GM12878 (cell line): Measurements from ENCODE around the gene RBBP5. TPM values are rescaled to one million over a fixed set of nuclear protein-coding genes. Genes with fewer than 3 reads are reported as not detected.

ENCODE experiments used
- ATAC-seq: fragments of 200-7000 bp; cut with Tn5 transposase; 3 replicates; pipeline ENCODE4 v1.9.1; 2020; ENCODE audit warnings: mild to moderate bottlenecking, moderate library complexity
- BruUV-seq: library from RNA; stranded (reverse); fragments of 400-500 nt; replicated peaks from 2 replicates; lab custom pipeline; 2021; lab: Mats Ljungman, UMichigan
- CTCF ChIA-PET: fragments of 300-600 bp; sonication (Branson Sonifier 250); formaldehyde crosslinking; extraction: SDS; loops from one replicate; lab custom pipeline; 2021; ENCODE audit warnings: inconsistent platforms; lab: Yijun Ruan, JAX
- POLR2A ChIA-PET: fragments of 350-600 bp; formaldehyde crosslinking; extraction: SDS; loops from one replicate; lab custom pipeline; 2021; ENCODE audit warnings: inconsistent platforms; lab: Charles Lee
- RAD21 ChIA-PET: fragments of 300-600 bp; sonication (Branson Sonifier 250); formaldehyde crosslinking; loops from one replicate; lab custom pipeline; 2023; ENCODE audit warnings: antibody characterized with exemption; ENCODE audit not compliant: unreplicated experiment; lab: Charles Lee
- SMC1A ChIA-PET: fragments of 300-600 bp; sonication (Branson Sonifier 250); formaldehyde crosslinking; loops from one replicate; lab custom pipeline; 2023; ENCODE audit not compliant: unreplicated experiment, uncharacterized antibody; lab: Charles Lee
- DNase-seq: peaks from one replicate; pipeline ENCODE4 v3.0.0-alpha.2; 2011; ENCODE audit warnings: low read depth, low spot score
- FAIRE-seq: peaks from 3 replicates; lab custom pipeline; 2011; peaks lifted over from hg19 to GRCh38; lab: Jason Lieb, UNC
- H2AFZ ChIP-seq: 2 replicates; pipeline ENCODE4 v1.6.0; 2011; ENCODE audit warnings: low read depth, low read length, control low read depth; ENCODE audit not compliant: control insufficient read depth
- H3K27ac ChIP-seq: 2 replicates; pipeline ENCODE4 v1.5.1; 2011; ENCODE audit warnings: control low read depth; ENCODE audit not compliant: control insufficient read depth, insufficient read depth
- H3K27me3 ChIP-seq, 2 experiments: replicated peaks in 1 of 2; 2 replicates each; pipeline versions ENCODE4 v1.6.0 to v1.6.1; 2011; ENCODE audit warnings: low read length in 1 of 2; ENCODE audit not compliant: control insufficient read depth in 2 of 2, insufficient read depth in 2 of 2
- H3K36me3 ChIP-seq, 2 experiments: 2 replicates each; pipeline ENCODE4 v1.5.1; 2011; ENCODE audit warnings: low read length in 1 of 2; ENCODE audit not compliant: control insufficient read depth in 2 of 2, insufficient read depth in 2 of 2
- H3K4me1 ChIP-seq: 2 replicates; pipeline ENCODE4 v1.6.1; 2011; ENCODE audit warnings: mild to moderate bottlenecking, low read length, moderate library complexity, mixed read lengths; ENCODE audit not compliant: control insufficient read depth, insufficient read depth
- H3K4me2 ChIP-seq: 2 replicates; pipeline ENCODE4 v1.6.0; 2011; ENCODE audit warnings: control low read depth; ENCODE audit not compliant: control insufficient read depth, insufficient read depth
- H3K4me3 ChIP-seq: fragments of 200-600 bp; sonication (generic); 2 replicates; pipeline ENCODE4 v1.5.1; 2016
- H3K79me2 ChIP-seq: 2 replicates; pipeline ENCODE4 v1.6.0; 2011; ENCODE audit warnings: low read length; ENCODE audit not compliant: control insufficient read depth, insufficient read depth
- H3K9ac ChIP-seq: 2 replicates; pipeline ENCODE4 v1.8.0; 2011; ENCODE audit warnings: low read length, control low read depth, mixed read lengths; ENCODE audit not compliant: control insufficient read depth, insufficient read depth
- H3K9me3 ChIP-seq: replicated peaks from 3 replicates; pipeline ENCODE4 v1.5.1; 2011; ENCODE audit warnings: mild to moderate bottlenecking, low read length; ENCODE audit not compliant: control insufficient read depth, insufficient read depth
- H4K20me1 ChIP-seq: 2 replicates; pipeline ENCODE4 v1.6.0; 2011; ENCODE audit not compliant: control insufficient read depth, insufficient read depth
- BCL11A ChIP-seq: IDR thresholded peaks from 2 replicates; pipeline ENCODE4 v1.6.1; 2011; ENCODE audit warnings: low read depth, low read length
- BHLHE40 ChIP-seq, 2 experiments: fragments of 450-650 bp in 1 of 2; IDR thresholded peaks; 2 replicates each; pipeline ENCODE4 v1.6.1; 2011 to 2017; ENCODE audit warnings: low read depth in 2 of 2, borderline replicate concordance in 1 of 2, improper control_type of control experiment in 1 of 2, low read length in 1 of 2, mild to moderate bottlenecking in 1 of 2
- CTCF ChIP-seq, 3 experiments: IDR thresholded peaks in 2 of 3; conservative IDR thresholded peaks in 1 of 3; 2 replicates each; pipeline ENCODE4 v1.5.1; 2011; ENCODE audit warnings: low read depth in 3 of 3, low read length in 3 of 3, mild to moderate bottlenecking in 3 of 3, control low read depth in 2 of 3, moderate library complexity in 2 of 3, inconsistent platforms in 1 of 3, mixed read lengths in 1 of 3; ENCODE audit not compliant: control insufficient read depth in 2 of 3, insufficient read depth in 1 of 3; ENCODE audit errors: extremely low read depth in 1 of 3
- DPF2 ChIP-seq: fragments of 450-650 bp; IDR thresholded peaks from 2 replicates; pipeline ENCODE4 v1.6.1; 2017; ENCODE audit warnings: mild to moderate bottlenecking
- E2F8 ChIP-seq: fragments of 450-650 bp; IDR thresholded peaks from 2 replicates; pipeline ENCODE4 v1.6.1; 2018; ENCODE audit warnings: mild to moderate bottlenecking, low read depth, moderate library complexity; ENCODE audit not compliant: partially characterized antibody
- EZH2 ChIP-seq: IDR thresholded peaks from 2 replicates; pipeline ENCODE4 v1.6.1; 2012; ENCODE audit warnings: low read depth, mild to moderate bottlenecking, control low read depth, inconsistent platforms, low read length, borderline replicate concordance; ENCODE audit not compliant: control insufficient read depth
- NFYB ChIP-seq: IDR thresholded peaks from 2 replicates; pipeline ENCODE4 v1.6.1; 2011; ENCODE audit warnings: low read depth, mild to moderate bottlenecking, low read length, improper control_type of control experiment, moderate library complexity; ENCODE audit not compliant: insufficient read depth
- PBX3 ChIP-seq: IDR thresholded peaks from 2 replicates; pipeline ENCODE4 v1.6.1; 2011; ENCODE audit warnings: mild to moderate bottlenecking, low read depth, low read length, moderate library complexity; ENCODE audit not compliant: insufficient replicate concordance
- PML ChIP-seq: IDR thresholded peaks from 2 replicates; pipeline ENCODE4 v1.6.1; 2012; ENCODE audit warnings: low read length, inconsistent platforms
- ZBTB40 ChIP-seq: fragments of 450-650 bp; IDR thresholded peaks from 2 replicates; pipeline ENCODE4 v1.6.1; 2016; ENCODE audit warnings: mild to moderate bottlenecking, moderate library complexity, borderline replicate concordance
- WGBS: methylation state at CpG from one replicate; pipeline ENCODE4 v1.1.6; 2016; ENCODE audit warnings: low lambda C conversion rate; ENCODE audit not compliant: insufficient replicate concordance, insufficient coverage; ENCODE audit errors: missing lambda C conversion rate; 5-methylcytosine and 5-hydroxymethylcytosine counted together
- in situ Hi-C: fragments of 300-500 bp; cut with MboI; formaldehyde crosslinking; loops from 9 replicates; pipeline ENCODE4 v1.14.3; 2018; ENCODE audit warnings: mixed read lengths
- intact Hi-C: fragments of 100-400 bp; cut with micrococcal nuclease; formaldehyde crosslinking; loops from one replicate; pipeline ENCODE4 v1.14.2; 2022; ENCODE audit not compliant: unreplicated experiment
- polyA plus RNA-seq, 11 experiments: library from polyadenylated mRNA; depleted of rRNA in 4 of 11; unstranded in 6 of 11; stranded (reverse) in 5 of 11; fragments of >200 nt; fragmentation: Nextera tagmentation in 4 of 11; fragmentation: Illumina TruSeq in 1 of 11; extraction: Ambion mirVana in 4 of 11; extraction: Trizol in 1 of 11; gene quantifications; 1 replicate in 1 of 11; 2 replicates in 10 of 11; pipeline versions ENCODE4 v1.2.1 to v1.2.3, GENCODE V29; 2011 to 2016; ENCODE audit warnings: inconsistent platforms in 2 of 11, missing spikeins in 2 of 11, low read depth in 1 of 11
- total RNA-seq, 4 experiments: library from RNA; depleted of rRNA in 3 of 4; stranded (reverse); fragments of >200 nt in 3 of 4; fragmentation: Illumina TruSeq in 1 of 4; extraction: Trizol in 1 of 4; gene quantifications; 2 replicates each; pipeline versions ENCODE4 v1.2.1 to v1.2.3, GENCODE V29; 2013 to 2021

The RBBP5 gene
- total and polyA plus RNA-seq, 10 of the 15 experiments (the other 5 are each of a cell fraction or from before 2014, with no cell fraction given): 10.0 to 20.6 (median 14.8) TPM

- DNase-seq: no peak
- FAIRE-seq: no peak
- Histone ChIP-seq H4K20me1 (no peaks in the 10 kb centered on the region), H3K4me2 (no peak overlapping the region), H3K27me3 (no peaks in the 10 kb centered on the region), H3K4me1 (no peaks in the 10 kb centered on the region), H2AFZ (no peak overlapping the region), H3K79me2 (no peaks in the 10 kb centered on the region), H3K9ac (no peak overlapping the region), H3K9me3 (no peaks in the 10 kb centered on the region), H3K36me3 (no peaks in the 10 kb centered on the region), H3K27ac (no peak overlapping the region), H3K4me3 (no peak overlapping the region)
- intact Hi-C loops (no loop called here), in situ Hi-C loops (no loop called here)
- ChIA-PET POLR2A (no interaction called here), CTCF (interaction anchor here (1.6 to 8.9 kb wide), 2 partner anchors 10 to 184 kb away, joined by 4 to 65 read pairs; no protein-coding TSS in a partner anchor), RAD21 (interaction anchor here (0.5 to 1.0 kb wide), 4 partner anchors 11 to 184 kb away, joined by 3 read pairs; no protein-coding TSS in a partner anchor), SMC1A (interaction anchor here (1.0 kb wide), 1 partner anchor 11 kb away, joined by 3 read pairs; no protein-coding TSS in a partner anchor)
- TF ChIP-seq CTCF (IDR thresholded peaks at IDR 0.05 in 2 of 3, conservative IDR thresholded peaks at IDR 0.05 in 1 of 3; ENCODE audit: control insufficient read depth in 2 of 3, extremely low read depth in 1 of 3, insufficient read depth in 1 of 3, low read depth in 3 of 3, low read length in 3 of 3) (no peak), E2F8 (no peak), PML (no peak), EZH2 (no peak), PBX3 (no peak), BHLHE40 (IDR thresholded peaks at IDR 0.05; ENCODE audit: borderline replicate concordance in 1 of 2, low read depth in 2 of 2, low read length in 1 of 2) (no peak), ZBTB40 (no peak), DPF2 (no peak), NFYB (no peak), BCL11A (no peak)
- no peak for ATAC-seq
- BruUV-seq: no TSS peak
- 42% methylated on average over 9 of the region's 9 CpGs for WGBS
Observed at GRCh38 chr1:205072286-205072685, 49.5 kb downstream of the RBBP5 start.
